Neutrophil (primary cell): ENCODE data around the gene ZC3H12C.

Experiments
- H3K27ac ChIP-seq: fragments of 200-600 bp; sonication (generic); 2 replicates; pipeline ENCODE4 v1.5.1; 2016; ENCODE audit warnings: mild to moderate bottlenecking, moderate library complexity
- H3K27me3 ChIP-seq: fragments of 200-600 bp; sonication (generic); 2 replicates; pipeline ENCODE4 v1.6.0; 2016; ENCODE audit warnings: mild to moderate bottlenecking
- H3K36me3 ChIP-seq: fragments of 200-600 bp; sonication (generic); 2 replicates; pipeline ENCODE4 v1.5.1; 2017
- H3K4me1 ChIP-seq, 2 experiments: fragments of 200-600 bp in 1 of 2; sonication (generic) in 1 of 2; 1 replicate in 1 of 2; 2 replicates in 1 of 2; pipeline versions ENCODE4 v1.5.1 to v1.6.1; 2013 to 2016; ENCODE audit warnings: low read depth in 1 of 2, low read length in 1 of 2, mild to moderate bottlenecking in 1 of 2, moderate library complexity in 1 of 2; ENCODE audit not compliant: control insufficient read depth in 1 of 2, insufficient read depth in 1 of 2
- H3K4me3 ChIP-seq, 2 experiments: fragments of 200-600 bp in 1 of 2; sonication (generic) in 1 of 2; 1 replicate in 1 of 2; 2 replicates in 1 of 2; pipeline ENCODE4 v1.5.1; 2013 to 2016; ENCODE audit warnings: low read depth in 1 of 2, low read length in 1 of 2, mild to moderate bottlenecking in 1 of 2, moderate library complexity in 1 of 2
- H3K9me3 ChIP-seq: fragments of 200-600 bp; sonication (generic); 2 replicates; pipeline ENCODE4 v1.5.1; 2016
- CTCF ChIP-seq: fragments of 200-600 bp; sonication (generic); IDR thresholded peaks from 2 replicates; pipeline ENCODE4 v1.5.1; 2016; ENCODE audit warnings: antibody characterized with exemption

The ZC3H12C gene

GRCh38 chr11:110074499-110074898 lies 18.7 kb upstream of the ZC3H12C start:
- Histone ChIP-seq H3K4me1 (peaks cover 64 to 70% of the 10 kb centered on the region in 2 experiments), H3K4me3 (no peak overlapping the region), H3K9me3 (no peaks in the 10 kb centered on the region), H3K36me3 (no peaks in the 10 kb centered on the region), H3K27ac (peak overlapping the region; percentile 50), H3K27me3 (no peaks in the 10 kb centered on the region)
- no peak for TF ChIP-seq CTCF

GRCh38 chr11:110075105-110075846 lies 17.9 kb upstream of the ZC3H12C start:
- Histone ChIP-seq H3K36me3 (no peaks in the 10 kb centered on the region), H3K27me3 (no peaks in the 10 kb centered on the region), H3K4me1 (peaks cover 60 to 66% of the 10 kb centered on the region in 2 experiments), H3K27ac (peak overlapping the region; percentile 50), H3K4me3 (peak overlapping the region in 1 of 2 experiments; percentile 10), H3K9me3 (no peaks in the 10 kb centered on the region)
- no peak for TF ChIP-seq CTCF

GRCh38 chr11:110075847-110076208 lies 17.4 kb upstream of the ZC3H12C start:
- H3K27me3 ChIP-seq = no peaks in the 10 kb centered on the region
- no peak overlapping the region for H3K4me3 ChIP-seq
- peaks cover 60 to 66% of the 10 kb centered on the region in 2 experiments for H3K4me1 ChIP-seq
- H3K36me3 ChIP-seq = no peaks in the 10 kb centered on the region
- TF ChIP-seq CTCF = no peak
- peak overlapping the region; percentile 50 for H3K27ac ChIP-seq
- H3K9me3 ChIP-seq = no peaks in the 10 kb centered on the region

GRCh38 chr11:110076371-110076965 lies 16.7 kb upstream of the ZC3H12C start:
- H3K27me3 ChIP-seq = no peaks in the 10 kb centered on the region

GRCh38 chr11:110077346-110077745 lies 15.8 kb upstream of the ZC3H12C start:
- H3K9me3 ChIP-seq = no peaks in the 10 kb centered on the region

More at GRCh38 chr11:110076371-110076965, 16.7 kb upstream of the ZC3H12C start:
- no peak for TF ChIP-seq CTCF
- Histone ChIP-seq H3K27ac (no peak overlapping the region), H3K9me3 (no peaks in the 10 kb centered on the region), H3K4me1 (peaks cover 64 to 73% of the 10 kb centered on the region in 2 experiments), H3K4me3 (no peak overlapping the region), H3K36me3 (no peaks in the 10 kb centered on the region)

More at GRCh38 chr11:110077346-110077745, 15.8 kb upstream of the ZC3H12C start:
- no peak overlapping the region for H3K27ac ChIP-seq
- H3K27me3 ChIP-seq = no peaks in the 10 kb centered on the region
- H3K4me1 ChIP-seq = peaks cover 67 to 76% of the 10 kb centered on the region in 2 experiments
- no peaks in the 10 kb centered on the region for H3K36me3 ChIP-seq
- TF ChIP-seq CTCF = no peak
- H3K4me3 ChIP-seq = no peak overlapping the region
